HL-60 (cell line): ENCODE results near the gene GRAMD2A.

Experiments used
- DNase-seq, 2 experiments: peaks; one replicate each; pipeline ENCODE4 v3.0.0-alpha.2; 2010 to 2020; ENCODE audit warnings: low read depth in 1 of 2, low spot score in 1 of 2
- H3K27ac ChIP-seq: fragments of 250-450 bp; sonication (Bioruptor Pico); replicated peaks from 2 replicates; pipeline ENCODE4 v1.5.1; 2020; ENCODE audit warnings: mild to moderate bottlenecking, moderate library complexity
- H3K27me3 ChIP-seq: fragments of 250-450 bp; sonication (Bioruptor Pico); 2 replicates; pipeline ENCODE4 v1.5.1; 2021; ENCODE audit warnings: mild to moderate bottlenecking, moderate library complexity; ENCODE audit not compliant: insufficient read depth, poor library complexity, severe bottlenecking
- H3K4me3 ChIP-seq: replicated peaks from 2 replicates; pipeline ENCODE4 v1.5.1; 2011; ENCODE audit warnings: mild to moderate bottlenecking, control low read depth, low read length; ENCODE audit not compliant: insufficient read depth
- GABPA ChIP-seq: IDR thresholded peaks from 2 replicates; pipeline ENCODE4 v1.6.1; 2012; ENCODE audit warnings: low read depth
- POLR2AphosphoS5 ChIP-seq: IDR thresholded peaks from 2 replicates; pipeline ENCODE4 v1.6.1; 2012; ENCODE audit warnings: low read depth
- SPI1 ChIP-seq: IDR thresholded peaks from 2 replicates; pipeline ENCODE4 v1.6.1; 2012; ENCODE audit warnings: low read depth, mild to moderate bottlenecking, borderline replicate concordance
- TF ChIP-seq, protein P1 (sequence below): IDR thresholded peaks from 2 replicates; pipeline ENCODE4 v1.6.1; 2012; ENCODE audit warnings: low read depth; ENCODE audit not compliant: insufficient replicate concordance
- TF ChIP-seq, protein P2 (sequence below): IDR thresholded peaks from one replicate; pipeline ENCODE4 v1.5.1; 2011; ENCODE audit warnings: low read length, control low read depth, inconsistent platforms; ENCODE audit not compliant: insufficient read depth

Gene GRAMD2A

DNA sequence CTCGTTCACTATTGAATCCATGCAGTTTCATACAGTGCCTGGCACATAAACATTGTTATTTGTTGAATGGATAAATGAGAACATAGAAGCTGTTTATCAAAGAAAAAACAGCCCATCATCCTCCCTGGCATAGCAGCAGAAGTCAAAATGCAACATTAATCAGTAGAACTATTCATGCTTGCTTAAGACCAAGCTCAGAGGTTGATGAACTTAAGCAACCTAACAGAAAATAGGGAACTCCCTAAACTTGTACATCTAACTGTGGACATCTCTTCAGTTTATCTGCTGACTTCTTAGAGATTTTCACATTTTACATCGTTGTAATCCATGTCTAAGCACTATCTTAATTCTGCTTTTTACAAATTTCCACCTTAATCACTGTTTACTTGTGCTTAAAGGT, 50.2 kb downstream of the GRAMD2A start:
- no peak for DNase-seq

GRCh38 chr15:72146934-72147333, 50.7 kb downstream of the GRAMD2A start:
- H3K27me3 ChIP-seq, result no peaks in the 10 kb centered on the region
- no peak overlapping the region for H3K27ac ChIP-seq
- TF ChIP-seq SPI1 (no peak), GABPA (no peak)
- TF ChIP-seq, protein P1, sequence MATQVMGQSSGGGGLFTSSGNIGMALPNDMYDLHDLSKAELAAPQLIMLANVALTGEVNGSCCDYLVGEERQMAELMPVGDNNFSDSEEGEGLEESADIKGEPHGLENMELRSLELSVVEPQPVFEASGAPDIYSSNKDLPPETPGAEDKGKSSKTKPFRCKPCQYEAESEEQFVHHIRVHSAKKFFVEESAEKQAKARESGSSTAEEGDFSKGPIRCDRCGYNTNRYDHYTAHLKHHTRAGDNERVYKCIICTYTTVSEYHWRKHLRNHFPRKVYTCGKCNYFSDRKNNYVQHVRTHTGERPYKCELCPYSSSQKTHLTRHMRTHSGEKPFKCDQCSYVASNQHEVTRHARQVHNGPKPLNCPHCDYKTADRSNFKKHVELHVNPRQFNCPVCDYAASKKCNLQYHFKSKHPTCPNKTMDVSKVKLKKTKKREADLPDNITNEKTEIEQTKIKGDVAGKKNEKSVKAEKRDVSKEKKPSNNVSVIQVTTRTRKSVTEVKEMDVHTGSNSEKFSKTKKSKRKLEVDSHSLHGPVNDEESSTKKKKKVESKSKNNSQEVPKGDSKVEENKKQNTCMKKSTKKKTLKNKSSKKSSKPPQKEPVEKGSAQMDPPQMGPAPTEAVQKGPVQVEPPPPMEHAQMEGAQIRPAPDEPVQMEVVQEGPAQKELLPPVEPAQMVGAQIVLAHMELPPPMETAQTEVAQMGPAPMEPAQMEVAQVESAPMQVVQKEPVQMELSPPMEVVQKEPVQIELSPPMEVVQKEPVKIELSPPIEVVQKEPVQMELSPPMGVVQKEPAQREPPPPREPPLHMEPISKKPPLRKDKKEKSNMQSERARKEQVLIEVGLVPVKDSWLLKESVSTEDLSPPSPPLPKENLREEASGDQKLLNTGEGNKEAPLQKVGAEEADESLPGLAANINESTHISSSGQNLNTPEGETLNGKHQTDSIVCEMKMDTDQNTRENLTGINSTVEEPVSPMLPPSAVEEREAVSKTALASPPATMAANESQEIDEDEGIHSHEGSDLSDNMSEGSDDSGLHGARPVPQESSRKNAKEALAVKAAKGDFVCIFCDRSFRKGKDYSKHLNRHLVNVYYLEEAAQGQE, result no peak
- TF ChIP-seq, protein P2, sequence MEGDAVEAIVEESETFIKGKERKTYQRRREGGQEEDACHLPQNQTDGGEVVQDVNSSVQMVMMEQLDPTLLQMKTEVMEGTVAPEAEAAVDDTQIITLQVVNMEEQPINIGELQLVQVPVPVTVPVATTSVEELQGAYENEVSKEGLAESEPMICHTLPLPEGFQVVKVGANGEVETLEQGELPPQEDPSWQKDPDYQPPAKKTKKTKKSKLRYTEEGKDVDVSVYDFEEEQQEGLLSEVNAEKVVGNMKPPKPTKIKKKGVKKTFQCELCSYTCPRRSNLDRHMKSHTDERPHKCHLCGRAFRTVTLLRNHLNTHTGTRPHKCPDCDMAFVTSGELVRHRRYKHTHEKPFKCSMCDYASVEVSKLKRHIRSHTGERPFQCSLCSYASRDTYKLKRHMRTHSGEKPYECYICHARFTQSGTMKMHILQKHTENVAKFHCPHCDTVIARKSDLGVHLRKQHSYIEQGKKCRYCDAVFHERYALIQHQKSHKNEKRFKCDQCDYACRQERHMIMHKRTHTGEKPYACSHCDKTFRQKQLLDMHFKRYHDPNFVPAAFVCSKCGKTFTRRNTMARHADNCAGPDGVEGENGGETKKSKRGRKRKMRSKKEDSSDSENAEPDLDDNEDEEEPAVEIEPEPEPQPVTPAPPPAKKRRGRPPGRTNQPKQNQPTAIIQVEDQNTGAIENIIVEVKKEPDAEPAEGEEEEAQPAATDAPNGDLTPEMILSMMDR, result no peak
- DNase-seq, result no peak
- H3K4me3 ChIP-seq, result no peak overlapping the region

More for the DNA sequence above, 50.2 kb downstream of the GRAMD2A start:
- Histone ChIP-seq H3K27me3 (no peaks in the 10 kb centered on the region), H3K4me3 (no peak overlapping the region), H3K27ac (no peak overlapping the region)
- TF ChIP-seq, protein P1, result no peak
- TF ChIP-seq, protein P2, result no peak
- TF ChIP-seq SPI1 (peak; percentile 74; the same call in 1 of the 2 replicates), GABPA (no peak), POLR2AphosphoS5 (no peak)

- Histone ChIP-seq H3K27me3 (no peaks in the 10 kb centered on the region), H3K4me3 (no peak overlapping the region), H3K27ac (no peak overlapping the region)
- TF ChIP-seq, protein P1, result no peak
- TF ChIP-seq POLR2AphosphoS5 (no peak), SPI1 (no peak), GABPA (no peak)
- TF ChIP-seq, protein P2, result no peak
- no peak for DNase-seq
These were observed 51.4 kb downstream of the GRAMD2A start for GRCh38 chr15:72146221-72146620.
